ENCODE measurements around the gene TMEM109.

The TMEM109 gene

GRCh38 chr11:60944490-60945294, 30.7 kb downstream of the TMEM109 start:
- DNase-seq (ENCODE audit: extremely low spot score) = peak; percentile 25
- POLR2A ChIA-PET = interaction anchor here (0.8 kb wide), 1 partner anchor 31 kb away, joined by 3 read pairs; the partner anchor contains the start of gene TMEM109
- TF ChIP-seq SP1 (IDR thresholded peaks at IDR 0.05) (no peak), FOXK2 (IDR thresholded peaks at IDR 0.05) (no peak), PKNOX1 (IDR thresholded peaks at IDR 0.05) (no peak), ARNT (IDR thresholded peaks at IDR 0.05) (no peak), ELF4 (IDR thresholded peaks at IDR 0.05) (no peak), L3MBTL2 (conservative IDR thresholded peaks at IDR 0.05) (no peak), SUZ12 (IDR thresholded peaks at IDR 0.05) (no peak), TARDBP (IDR thresholded peaks at IDR 0.05) (no peak), HDGF (IDR thresholded peaks at IDR 0.05; ENCODE audit: borderline replicate concordance) (no peak), LEF1 (IDR thresholded peaks at IDR 0.05; ENCODE audit: borderline replicate concordance) (no peak), FOXM1 (IDR thresholded peaks at IDR 0.05; ENCODE audit: borderline replicate concordance) (no peak), CTBP1 (IDR thresholded peaks at IDR 0.05; ENCODE audit: borderline replicate concordance) (no peak), NFRKB (IDR thresholded peaks at IDR 0.05) (no peak), BHLHE40 (IDR thresholded peaks at IDR 0.05; ENCODE audit: borderline replicate concordance) (no peak), ZNF384 (IDR thresholded peaks at IDR 0.05) (no peak), FOXA1 (IDR thresholded peaks at IDR 0.05) (no peak)
- CTCF ChIA-PET = no interaction called here

- TF ChIP-seq FOXK2 (IDR thresholded peaks at IDR 0.05) (no peak), ZNF384 (IDR thresholded peaks at IDR 0.05) (no peak), SP1 (IDR thresholded peaks at IDR 0.05) (no peak), L3MBTL2 (conservative IDR thresholded peaks at IDR 0.05) (no peak), FOXA1 (IDR thresholded peaks at IDR 0.05) (no peak), SUZ12 (IDR thresholded peaks at IDR 0.05) (no peak), CTBP1 (IDR thresholded peaks at IDR 0.05; ENCODE audit: borderline replicate concordance) (no peak)
- CTCF ChIA-PET = interaction anchor here (0.5 kb wide), 1 partner anchor 97 kb away, joined by 3 read pairs; no protein-coding TSS in a partner anchor
- DNase-seq (ENCODE audit: extremely low spot score) = no peak
- POLR2A ChIA-PET = no interaction called here
Measured at GRCh38 chr11:60945295-60945667, 31.3 kb downstream of the TMEM109 start.

GRCh38 chr11:60946601-60947264, 32.8 kb downstream of the TMEM109 start:
- TF ChIP-seq ARNT (IDR thresholded peaks at IDR 0.05) (no peak), BHLHE40 (IDR thresholded peaks at IDR 0.05; ENCODE audit: borderline replicate concordance) (no peak), NFRKB (IDR thresholded peaks at IDR 0.05) (no peak), TARDBP (IDR thresholded peaks at IDR 0.05) (no peak), SUZ12 (IDR thresholded peaks at IDR 0.05) (no peak), PKNOX1 (IDR thresholded peaks at IDR 0.05) (no peak)
- POLR2A ChIA-PET = no interaction called here
- no peak for DNase-seq (ENCODE audit: extremely low spot score)
- CTCF ChIA-PET = no interaction called here

GRCh38 chr11:60947700-60948099, 33.7 kb downstream of the TMEM109 start:
- ChIA-PET POLR2A (no interaction called here), CTCF (no interaction called here)
- no peak for DNase-seq (ENCODE audit: extremely low spot score)
- no peak for TF ChIP-seq TARDBP (IDR thresholded peaks at IDR 0.05)
- no peak for TF ChIP-seq HDGF (IDR thresholded peaks at IDR 0.05; ENCODE audit: borderline replicate concordance)
- no peak for TF ChIP-seq ARNT (IDR thresholded peaks at IDR 0.05)
- no peak for TF ChIP-seq SP1 (IDR thresholded peaks at IDR 0.05)
- TF ChIP-seq BHLHE40 (IDR thresholded peaks at IDR 0.05; ENCODE audit: borderline replicate concordance) = no peak
- TF ChIP-seq L3MBTL2 (conservative IDR thresholded peaks at IDR 0.05) = no peak
- no peak for TF ChIP-seq FOXA1 (IDR thresholded peaks at IDR 0.05)
- TF ChIP-seq PKNOX1 (IDR thresholded peaks at IDR 0.05) = no peak
- no peak for TF ChIP-seq ZNF384 (IDR thresholded peaks at IDR 0.05)

- POLR2A ChIA-PET = no interaction called here
- DNase-seq (ENCODE audit: extremely low spot score) = no peak
- CTCF ChIA-PET = no interaction called here
- TF ChIP-seq BHLHE40 (IDR thresholded peaks at IDR 0.05; ENCODE audit: borderline replicate concordance) (no peak), SUZ12 (IDR thresholded peaks at IDR 0.05) (no peak), TARDBP (IDR thresholded peaks at IDR 0.05) (no peak), FOXA1 (IDR thresholded peaks at IDR 0.05) (no peak), HDGF (IDR thresholded peaks at IDR 0.05; ENCODE audit: borderline replicate concordance) (no peak), L3MBTL2 (conservative IDR thresholded peaks at IDR 0.05) (no peak), LEF1 (IDR thresholded peaks at IDR 0.05; ENCODE audit: borderline replicate concordance) (no peak), FOXK2 (IDR thresholded peaks at IDR 0.05) (no peak), ELF4 (IDR thresholded peaks at IDR 0.05) (no peak), NFRKB (IDR thresholded peaks at IDR 0.05) (no peak), SP1 (IDR thresholded peaks at IDR 0.05) (no peak), PKNOX1 (IDR thresholded peaks at IDR 0.05) (no peak), ZNF384 (IDR thresholded peaks at IDR 0.05) (no peak)
Measured at GRCh38 chr11:60948250-60948649, 34.3 kb downstream of the TMEM109 start.

Data from HEK293T (cell line).